Activated CD8-positive, alpha-beta T cell treated with anti-CD3 and anti-CD28 coated beads for 36 hours (primary cell): ENCODE results near the gene DARS2. TPM values are rescaled to one million over a fixed set of nuclear protein-coding genes. Genes with fewer than 3 reads are reported as not detected.
"Not testable (repeated sequence)": the region's sequence is repeated elsewhere in the genome, so short reads cannot be mapped to it uniquely, and the experiment has no call there.

Experiments
- ATAC-seq: fragments of 200-7000 bp; cut with Tn5 transposase; one replicate; pipeline ENCODE4 v1.10.0; 2021; ENCODE audit warnings: mild to moderate bottlenecking, moderate library complexity
- CTCF ChIA-PET: fragments of 350-600 bp; sonication (Branson Sonifier 250); formaldehyde crosslinking; loops from one replicate; lab custom pipeline; 2021; ENCODE audit warnings: antibody characterized with exemption; lab: Charles Lee
- POLR2A ChIA-PET: fragments of 350-600 bp; sonication (Branson Sonifier 250); formaldehyde crosslinking; loops from one replicate; lab custom pipeline; 2021; ENCODE audit warnings: antibody characterized with exemption; lab: Charles Lee
- DNase-seq: peaks from one replicate; pipeline ENCODE4 v3.0.0-alpha.2; 2020
- H3K27ac Mint-ChIP-seq: one replicate; pipeline ENCODE4 v1.8.0; 2021; ENCODE audit warnings: mild to moderate bottlenecking, mixed read lengths
- H3K27me3 Mint-ChIP-seq: one replicate; pipeline ENCODE4 v1.8.0; 2021; ENCODE audit warnings: mixed read lengths
- H3K36me3 Mint-ChIP-seq: one replicate; pipeline ENCODE4 v1.8.0; 2021; ENCODE audit warnings: low read depth, mixed read lengths
- H3K4me1 Mint-ChIP-seq: one replicate; pipeline ENCODE4 v1.8.0; 2021; ENCODE audit warnings: low read depth, mixed read lengths
- H3K4me3 Mint-ChIP-seq: one replicate; pipeline ENCODE4 v1.8.0; 2021; ENCODE audit warnings: mild to moderate bottlenecking, moderate library complexity, mixed read lengths
- H3K9me3 Mint-ChIP-seq: one replicate; pipeline ENCODE4 v1.8.0; 2021; ENCODE audit warnings: mixed read lengths
- CTCF ChIP-seq: fragments of 200-600 bp; IDR thresholded peaks from one replicate; pipeline ENCODE4 v1.8.0; 2022; ENCODE audit warnings: antibody characterized with exemption, mild to moderate bottlenecking
- intact Hi-C: fragments of 100-400 bp; cut with micrococcal nuclease; formaldehyde crosslinking; loops from one replicate; pipeline ENCODE4 v1.10.0; 2022
- total RNA-seq, 2 experiments: library from RNA; stranded (reverse); gene quantifications; one replicate each; pipeline ENCODE4 v1.2.3, GENCODE V29; 2021

The DARS2 gene
- total RNA-seq, 2 experiments from 2014 or later: 46.7 to 49.5 TPM

GRCh38 chr1:173853074-173853473 lies 28.6 kb downstream of the DARS2 start:
- CTCF ChIA-PET: no interaction called here
- H3K4me1 Mint-ChIP-seq: no peaks in the 10 kb centered on the region

DNA sequence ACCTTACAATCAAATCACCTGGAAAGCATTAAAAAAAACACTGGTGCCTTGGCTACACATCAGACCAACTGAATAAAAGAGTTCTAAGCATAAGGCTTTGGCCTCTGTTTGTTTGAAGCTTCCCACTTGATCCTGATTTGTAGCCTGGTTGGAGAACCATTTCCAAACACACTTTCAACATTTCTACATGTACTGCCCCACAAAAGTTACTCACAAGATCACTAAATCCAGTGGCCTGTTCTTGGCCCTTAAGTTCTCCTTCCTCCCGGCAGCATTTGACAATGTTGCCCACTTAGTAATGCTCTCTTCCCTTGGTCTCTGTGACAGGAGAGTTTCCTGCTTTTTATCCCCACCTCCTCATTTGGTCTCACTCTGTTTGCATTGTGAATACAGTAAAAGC lies 31.5 kb downstream of the DARS2 start:
- TF ChIP-seq CTCF: no peak
- POLR2A ChIA-PET: interaction anchor here (0.5 to 3.1 kb wide), 2 partner anchors 18 to 43 kb away, joined by 4 to 10 read pairs; no protein-coding TSS in a partner anchor
- H3K36me3 Mint-ChIP-seq: peaks cover 41% of the 10 kb centered on the region

More at GRCh38 chr1:173853074-173853473, 28.6 kb downstream of the DARS2 start:
- Mint-ChIP-seq H3K9me3 (no peaks in the 10 kb centered on the region), H3K27ac (no peak overlapping the region), H3K4me3 (no peak overlapping the region), H3K27me3 (no peaks in the 10 kb centered on the region), H3K36me3 (peaks cover 37% of the 10 kb centered on the region)
- POLR2A ChIA-PET: interaction anchor here (0.6 to 5.2 kb wide), 4 partner anchors 10 to 77 kb away, joined by 3 to 56 read pairs (median 4); no protein-coding TSS in a partner anchor
- intact Hi-C loops: no loop called here
- DNase-seq: no peak
- ATAC-seq: no peak
- TF ChIP-seq CTCF: no peak

GRCh38 chr1:173856903-173857302 lies 32.4 kb downstream of the DARS2 start:
- intact Hi-C loops: no loop called here
- POLR2A ChIA-PET: interaction anchor here (0.5 to 3.1 kb wide), 2 partner anchors 19 to 42 kb away, joined by 4 to 10 read pairs; no protein-coding TSS in a partner anchor
- H3K36me3 Mint-ChIP-seq: peaks cover 38% of the 10 kb centered on the region
- no peak overlapping the region for H3K27ac Mint-ChIP-seq
- H3K4me1 Mint-ChIP-seq: peaks cover under 1% of the 10 kb centered on the region
- no peaks in the 10 kb centered on the region for H3K9me3 Mint-ChIP-seq
- DNase-seq: no peak
- TF ChIP-seq CTCF: no peak
- no peak overlapping the region for H3K4me3 Mint-ChIP-seq
- CTCF ChIA-PET: interaction anchor here (0.8 kb wide), 1 partner anchor 12 kb away, joined by 4 read pairs; no protein-coding TSS in a partner anchor
- H3K27me3 Mint-ChIP-seq: no peaks in the 10 kb centered on the region
- ATAC-seq: no peak

More for the DNA sequence above, 31.5 kb downstream of the DARS2 start:
- Mint-ChIP-seq H3K27ac (no peak overlapping the region), H3K4me3 (no peak overlapping the region), H3K9me3 (no peaks in the 10 kb centered on the region), H3K4me1 (no peaks in the 10 kb centered on the region), H3K27me3 (no peaks in the 10 kb centered on the region)
- intact Hi-C loops: no loop called here
- CTCF ChIA-PET: no interaction called here
- ATAC-seq: no peak
- DNase-seq: no peak

DNA sequence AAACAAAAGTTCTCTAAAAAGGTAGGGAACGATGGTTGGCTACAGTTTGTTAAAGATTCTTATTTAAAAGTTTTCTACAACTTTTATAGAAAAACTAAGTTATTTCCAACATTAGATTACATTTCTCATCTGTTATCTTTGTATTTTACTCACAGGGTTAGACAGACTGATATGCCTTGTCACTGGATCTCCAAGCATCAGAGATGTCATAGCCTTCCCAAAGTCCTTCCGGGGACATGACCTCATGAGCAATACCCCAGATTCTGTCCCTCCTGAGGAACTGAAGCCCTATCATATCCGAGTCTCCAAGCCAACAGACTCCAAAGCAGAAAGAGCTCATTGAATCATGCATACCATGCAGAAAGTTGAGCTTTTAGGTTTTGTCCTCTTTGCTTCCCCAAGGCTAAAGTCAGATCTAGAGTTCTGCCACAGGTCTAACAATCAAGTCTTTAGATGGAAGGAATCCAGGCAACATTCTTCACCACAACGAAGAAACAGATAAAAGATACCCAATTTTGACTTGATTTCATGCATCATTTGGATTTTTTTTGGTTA lies 33.0 kb downstream of the DARS2 start:
- Mint-ChIP-seq H3K4me3 (no peak overlapping the region), H3K9me3 (no peaks in the 10 kb centered on the region), H3K27ac (peak overlapping the region; percentile 51), H3K36me3 (peaks cover 38% of the 10 kb centered on the region), H3K27me3 (no peaks in the 10 kb centered on the region), H3K4me1 (peaks cover 2% of the 10 kb centered on the region)
- intact Hi-C loops: no loop called here
- CTCF ChIA-PET: interaction anchor here (0.8 to 0.9 kb wide), 2 partner anchors 13 to 428 kb away, joined by 4 read pairs; no protein-coding TSS in a partner anchor
- DNase-seq (no peak), ATAC-seq (no peak)
- POLR2A ChIA-PET: interaction anchor here (1.0 to 3.1 kb wide), 2 partner anchors 10 to 19 kb away, joined by 9 to 10 read pairs; partner anchors contain the start of genes GAS5 and ZBTB37
- no peak for TF ChIP-seq CTCF

- intact Hi-C loops, DNase-seq, H3K4me3 Mint-ChIP-seq, ATAC-seq, H3K27me3 Mint-ChIP-seq, H3K9me3 Mint-ChIP-seq, H3K27ac Mint-ChIP-seq: not testable (repeated sequence)
- CTCF ChIA-PET: interaction anchor here (0.7 to 1.8 kb wide), 4 partner anchors 8 to 428 kb away, joined by 3 to 5 read pairs (median 3); partner anchors contain the start of gene DARS2
- H3K36me3 Mint-ChIP-seq: peaks cover 48% of the 10 kb centered on the region
- peaks cover 16% of the 10 kb centered on the region for H3K4me1 Mint-ChIP-seq
- POLR2A ChIA-PET: interaction anchor here (0.5 to 7.2 kb wide), 6 partner anchors 7 to 306 kb away, joined by 3 to 56 read pairs (median 6); partner anchors contain the start of gene ZBTB37
Observed at GRCh38 chr1:173859547-173859946, 35.1 kb downstream of the DARS2 start.
